Neural cell (in vitro differentiated cells): Measurements from ENCODE around the gene EIF4G3. TPM values are rescaled to one million over a fixed set of nuclear protein-coding genes. Genes with fewer than 3 reads are reported as not detected.

Experiments
- H2AFZ ChIP-seq: fragments of 200-600, 300-800 bp; sonication (generic), shearing (Covaris generic); 2 replicates; pipeline ENCODE4 v1.6.0; 2014; ENCODE audit warnings: low read depth, mild to moderate bottlenecking, antibody characterized with exemption, low read length, moderate library complexity
- H3F3A ChIP-seq: fragments of 200-600 bp; shearing (Covaris generic); 2 replicates; pipeline ENCODE4 v1.6.1; 2016; ENCODE audit warnings: mild to moderate bottlenecking, moderate library complexity, mixed read lengths, antibody characterized with exemption, low read length; ENCODE audit not compliant: insufficient read depth, poor library complexity, severe bottlenecking
- H3K27ac ChIP-seq: fragments of 200-600, 300-800 bp; sonication (generic), shearing (Covaris generic); 2 replicates; pipeline ENCODE4 v1.5.1; 2014; ENCODE audit warnings: mild to moderate bottlenecking, low read length, moderate library complexity
- H3K27me3 ChIP-seq: fragments of 300-800, 200-600 bp; sonication (generic), shearing (Covaris generic); 2 replicates; pipeline ENCODE4 v1.6.0; 2014; ENCODE audit warnings: mild to moderate bottlenecking, low read depth, low read length, moderate library complexity; ENCODE audit not compliant: insufficient read depth
- H3K36me3 ChIP-seq: fragments of 300-800, 200-600 bp; sonication (generic), shearing (Covaris generic); 2 replicates; pipeline ENCODE4 v1.5.1; 2014; ENCODE audit warnings: mild to moderate bottlenecking, antibody characterized with exemption, low read length, moderate library complexity; ENCODE audit not compliant: insufficient read depth
- H3K4me2 ChIP-seq: fragments of 300-800, 200-600 bp; sonication (generic), shearing (Covaris generic); 2 replicates; pipeline ENCODE4 v1.6.0; 2014; ENCODE audit warnings: mild to moderate bottlenecking, low read length
- H3K4me3 ChIP-seq: fragments of 300-800, 200-600 bp; sonication (generic), shearing (Covaris generic); 2 replicates; pipeline ENCODE4 v1.5.1; 2014; ENCODE audit warnings: mild to moderate bottlenecking, low read length, moderate library complexity
- H3K79me2 ChIP-seq: fragments of 200-600 bp; shearing (Covaris generic); replicated peaks from 2 replicates; pipeline ENCODE4 v1.6.0; 2014; ENCODE audit warnings: mild to moderate bottlenecking, low read length, moderate library complexity; ENCODE audit not compliant: insufficient read depth
- H3K9ac ChIP-seq: fragments of 300-800, 200-600 bp; sonication (generic), shearing (Covaris generic); 2 replicates; pipeline ENCODE4 v1.6.1; 2016; ENCODE audit warnings: mild to moderate bottlenecking, low read length, mixed read lengths
- H3K9me2 ChIP-seq: fragments of 200-600 bp; shearing (Covaris generic); 2 replicates; pipeline ENCODE4 v1.6.1; 2016; ENCODE audit warnings: mild to moderate bottlenecking, low read length, mixed read lengths; ENCODE audit not compliant: insufficient read depth
- H3K9me3 ChIP-seq: fragments of 200-600, 300-800 bp; sonication (generic), shearing (Covaris generic); 2 replicates; pipeline ENCODE4 v1.6.1; 2016; ENCODE audit warnings: mild to moderate bottlenecking, mixed run types, low read length, moderate library complexity, mixed read lengths
- H4K20me1 ChIP-seq: fragments of 200-600 bp; shearing (Covaris generic); 2 replicates; pipeline ENCODE4 v1.6.1; 2016; ENCODE audit warnings: mild to moderate bottlenecking, mixed run types; ENCODE audit not compliant: insufficient read depth
- EP300 ChIP-seq: fragments of 450-650 bp; conservative IDR thresholded peaks from 2 replicates; pipeline ENCODE4 v1.6.1; 2014; ENCODE audit warnings: antibody characterized with exemption, mild to moderate bottlenecking, moderate library complexity; ENCODE audit not compliant: poor library complexity, severe bottlenecking
- EZH2 ChIP-seq: fragments of 200-600, 300-800 bp; shearing (Covaris generic), sonication (generic); IDR thresholded peaks from 2 replicates; pipeline ENCODE4 v1.6.1; 2014; ENCODE audit warnings: antibody characterized with exemption, low read length, borderline replicate concordance, mild to moderate bottlenecking; ENCODE audit not compliant: insufficient read depth, poor library complexity, severe bottlenecking
- MXI1 ChIP-seq: fragments of 450-650 bp; conservative IDR thresholded peaks from 2 replicates; pipeline ENCODE4 v1.6.1; 2014; ENCODE audit warnings: antibody characterized with exemption, mild to moderate bottlenecking; ENCODE audit not compliant: poor library complexity, severe bottlenecking
- POLR2AphosphoS5 ChIP-seq: IDR thresholded peaks from 2 replicates; pipeline ENCODE4 v1.6.1; 2012
- RAD21 ChIP-seq: fragments of 450-650 bp; conservative IDR thresholded peaks from 2 replicates; pipeline ENCODE4 v1.6.1; 2014; ENCODE audit warnings: antibody characterized with exemption, mild to moderate bottlenecking, moderate library complexity
- SMC3 ChIP-seq: fragments of 450-650 bp; conservative IDR thresholded peaks from 2 replicates; pipeline ENCODE4 v1.6.1; 2014; ENCODE audit warnings: antibody characterized with exemption, mild to moderate bottlenecking, moderate library complexity; ENCODE audit not compliant: poor library complexity
- TAF1 ChIP-seq: IDR thresholded peaks from 2 replicates; pipeline ENCODE4 v1.6.1; 2012; ENCODE audit warnings: low read depth
- polyA plus RNA-seq: library from polyadenylated mRNA; depleted of rRNA; stranded (reverse); fragments of >200 nt; gene quantifications from 2 replicates; pipeline ENCODE4 v1.2.3, GENCODE V29; 2014
- TF ChIP-seq, protein P1 (sequence below): IDR thresholded peaks from 2 replicates; pipeline ENCODE4 v1.6.1; 2012; ENCODE audit warnings: borderline replicate concordance
- TF ChIP-seq, protein P2 (sequence below): fragments of 450-650 bp; IDR thresholded peaks from 2 replicates; pipeline ENCODE4 v1.5.1; 2014; ENCODE audit warnings: antibody characterized with exemption, mild to moderate bottlenecking, moderate library complexity; ENCODE audit not compliant: poor library complexity, severe bottlenecking

EIF4G3 gene
- polyA plus RNA-seq, 1 donor from 2014 or later: 56.9 TPM

DNA sequence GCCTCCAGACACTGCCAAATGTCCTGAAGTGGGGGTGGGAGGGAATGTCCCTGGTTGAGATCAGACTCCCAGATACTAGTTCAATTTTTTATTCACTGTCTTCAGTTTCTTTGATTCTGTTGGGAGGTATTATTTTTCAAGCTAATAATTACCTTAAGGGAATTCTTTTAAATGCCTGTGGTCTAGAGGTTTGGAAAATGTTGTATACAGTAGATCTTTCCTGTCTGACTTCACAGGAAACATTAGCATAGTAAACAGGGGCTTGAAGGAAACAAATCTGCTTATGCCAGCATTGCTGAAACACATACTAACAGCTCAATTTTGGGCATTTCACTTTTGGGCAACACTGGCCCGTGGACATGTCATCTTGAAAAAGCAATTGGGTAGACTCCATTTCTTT lies 305.3 kb downstream of the EIF4G3 start:
- Histone ChIP-seq H3K79me2 (no peaks in the 10 kb centered on the region), H3K9me3 (no peaks in the 10 kb centered on the region), H4K20me1 (no peaks in the 10 kb centered on the region), H3K36me3 (peaks cover 5% of the 10 kb centered on the region), H2AFZ (no peak overlapping the region), H3K9ac (no peak overlapping the region), H3K4me2 (no peak overlapping the region), H3K27me3 (no peaks in the 10 kb centered on the region), H3K9me2 (no peaks in the 10 kb centered on the region), H3F3A (no peaks in the 10 kb centered on the region), H3K27ac (no peak overlapping the region), H3K4me3 (no peak overlapping the region)
- TF ChIP-seq EP300 (no peak), POLR2AphosphoS5 (no peak), EZH2 (no peak), RAD21 (no peak), TAF1 (no peak), MXI1 (no peak), SMC3 (no peak)
- TF ChIP-seq, protein P1, sequence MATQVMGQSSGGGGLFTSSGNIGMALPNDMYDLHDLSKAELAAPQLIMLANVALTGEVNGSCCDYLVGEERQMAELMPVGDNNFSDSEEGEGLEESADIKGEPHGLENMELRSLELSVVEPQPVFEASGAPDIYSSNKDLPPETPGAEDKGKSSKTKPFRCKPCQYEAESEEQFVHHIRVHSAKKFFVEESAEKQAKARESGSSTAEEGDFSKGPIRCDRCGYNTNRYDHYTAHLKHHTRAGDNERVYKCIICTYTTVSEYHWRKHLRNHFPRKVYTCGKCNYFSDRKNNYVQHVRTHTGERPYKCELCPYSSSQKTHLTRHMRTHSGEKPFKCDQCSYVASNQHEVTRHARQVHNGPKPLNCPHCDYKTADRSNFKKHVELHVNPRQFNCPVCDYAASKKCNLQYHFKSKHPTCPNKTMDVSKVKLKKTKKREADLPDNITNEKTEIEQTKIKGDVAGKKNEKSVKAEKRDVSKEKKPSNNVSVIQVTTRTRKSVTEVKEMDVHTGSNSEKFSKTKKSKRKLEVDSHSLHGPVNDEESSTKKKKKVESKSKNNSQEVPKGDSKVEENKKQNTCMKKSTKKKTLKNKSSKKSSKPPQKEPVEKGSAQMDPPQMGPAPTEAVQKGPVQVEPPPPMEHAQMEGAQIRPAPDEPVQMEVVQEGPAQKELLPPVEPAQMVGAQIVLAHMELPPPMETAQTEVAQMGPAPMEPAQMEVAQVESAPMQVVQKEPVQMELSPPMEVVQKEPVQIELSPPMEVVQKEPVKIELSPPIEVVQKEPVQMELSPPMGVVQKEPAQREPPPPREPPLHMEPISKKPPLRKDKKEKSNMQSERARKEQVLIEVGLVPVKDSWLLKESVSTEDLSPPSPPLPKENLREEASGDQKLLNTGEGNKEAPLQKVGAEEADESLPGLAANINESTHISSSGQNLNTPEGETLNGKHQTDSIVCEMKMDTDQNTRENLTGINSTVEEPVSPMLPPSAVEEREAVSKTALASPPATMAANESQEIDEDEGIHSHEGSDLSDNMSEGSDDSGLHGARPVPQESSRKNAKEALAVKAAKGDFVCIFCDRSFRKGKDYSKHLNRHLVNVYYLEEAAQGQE: no peak
- TF ChIP-seq, protein P2, sequence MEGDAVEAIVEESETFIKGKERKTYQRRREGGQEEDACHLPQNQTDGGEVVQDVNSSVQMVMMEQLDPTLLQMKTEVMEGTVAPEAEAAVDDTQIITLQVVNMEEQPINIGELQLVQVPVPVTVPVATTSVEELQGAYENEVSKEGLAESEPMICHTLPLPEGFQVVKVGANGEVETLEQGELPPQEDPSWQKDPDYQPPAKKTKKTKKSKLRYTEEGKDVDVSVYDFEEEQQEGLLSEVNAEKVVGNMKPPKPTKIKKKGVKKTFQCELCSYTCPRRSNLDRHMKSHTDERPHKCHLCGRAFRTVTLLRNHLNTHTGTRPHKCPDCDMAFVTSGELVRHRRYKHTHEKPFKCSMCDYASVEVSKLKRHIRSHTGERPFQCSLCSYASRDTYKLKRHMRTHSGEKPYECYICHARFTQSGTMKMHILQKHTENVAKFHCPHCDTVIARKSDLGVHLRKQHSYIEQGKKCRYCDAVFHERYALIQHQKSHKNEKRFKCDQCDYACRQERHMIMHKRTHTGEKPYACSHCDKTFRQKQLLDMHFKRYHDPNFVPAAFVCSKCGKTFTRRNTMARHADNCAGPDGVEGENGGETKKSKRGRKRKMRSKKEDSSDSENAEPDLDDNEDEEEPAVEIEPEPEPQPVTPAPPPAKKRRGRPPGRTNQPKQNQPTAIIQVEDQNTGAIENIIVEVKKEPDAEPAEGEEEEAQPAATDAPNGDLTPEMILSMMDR: no peak

DNA sequence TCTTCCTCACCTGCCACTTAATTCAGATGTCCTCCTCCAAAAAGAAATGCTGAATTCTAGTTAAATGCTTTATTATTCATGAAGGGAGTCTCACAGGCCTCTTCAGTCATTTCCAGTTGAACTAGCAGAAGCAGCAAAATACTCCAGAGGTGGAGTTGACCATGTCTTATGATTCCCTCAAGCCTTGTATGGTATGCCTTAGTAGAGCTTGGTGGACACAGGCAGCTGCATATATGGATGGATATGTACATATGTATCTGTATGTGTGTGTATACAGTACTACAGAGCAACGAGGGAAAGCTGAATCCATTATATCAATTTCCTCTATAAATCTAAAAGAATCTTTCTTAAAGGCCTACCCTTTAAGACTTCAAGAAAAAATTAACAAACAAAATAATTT lies 306.0 kb downstream of the EIF4G3 start:
- Histone ChIP-seq H3K4me2 (no peak overlapping the region), H4K20me1 (no peaks in the 10 kb centered on the region), H3K79me2 (no peaks in the 10 kb centered on the region), H3K9me3 (no peaks in the 10 kb centered on the region), H2AFZ (no peak overlapping the region), H3K9ac (no peak overlapping the region), H3K9me2 (no peaks in the 10 kb centered on the region), H3F3A (no peaks in the 10 kb centered on the region), H3K4me3 (no peak overlapping the region), H3K27ac (no peak overlapping the region), H3K27me3 (no peaks in the 10 kb centered on the region), H3K36me3 (peaks cover 5% of the 10 kb centered on the region)
- TF ChIP-seq MXI1 (no peak), EZH2 (no peak), EP300 (no peak), TAF1 (no peak), POLR2AphosphoS5 (no peak)
- TF ChIP-seq, protein P1: no peak
